Nephron (organoid): ENCODE measurements around the gene GKAP1.
"Not testable (repeated sequence)": the region's sequence is repeated elsewhere in the genome, so short reads cannot be mapped to it uniquely, and the experiment has no call there.

Experiments used
- H3K27ac Mint-ChIP-seq, 3 experiments: 2 replicates each; pipeline ENCODE4 v1.8.0; 2020; ENCODE audit warnings: mixed read lengths in 3 of 3, mild to moderate bottlenecking in 2 of 3, moderate library complexity in 1 of 3
- H3K27me3 Mint-ChIP-seq: 2 replicates; pipeline ENCODE4 v1.8.0; 2021; ENCODE audit warnings: low read depth, mild to moderate bottlenecking, moderate library complexity, mixed read lengths
- H3K36me3 Mint-ChIP-seq: 2 replicates; pipeline ENCODE4 v1.8.0; 2020; ENCODE audit warnings: low read depth, mixed read lengths
- H3K4me1 Mint-ChIP-seq: 2 replicates; pipeline ENCODE4 v1.8.0; 2020; ENCODE audit warnings: mixed read lengths
- H3K4me3 Mint-ChIP-seq, 3 experiments: 2 replicates each; pipeline ENCODE4 v1.8.0; 2020; ENCODE audit warnings: mild to moderate bottlenecking in 3 of 3, mixed read lengths in 3 of 3, moderate library complexity in 2 of 3
- H3K9me3 Mint-ChIP-seq: 2 replicates; pipeline ENCODE4 v1.8.0; 2020; ENCODE audit warnings: mixed read lengths
- CTCF ChIP-seq, 3 experiments: fragments of 200-600 bp; sonication (generic); IDR thresholded peaks; one replicate each; pipeline ENCODE4 v1.5.0; 2021; ENCODE audit warnings: antibody characterized with exemption in 3 of 3; ENCODE audit not compliant: unreplicated experiment in 3 of 3

Gene GKAP1

GRCh38 chr9:83708515-83709158 lies 108.9 kb downstream of the GKAP1 start:
- peak in 1 of 3 experiments; percentile 17 for TF ChIP-seq CTCF (IDR thresholded peaks at IDR 0.05; ENCODE audit: unreplicated experiment in 3 of 3)
- H3K27me3 Mint-ChIP-seq = no peaks in the 10 kb centered on the region
- peaks cover 22% of the 10 kb centered on the region for H3K36me3 Mint-ChIP-seq
- peaks cover 18% of the 10 kb centered on the region for H3K4me1 Mint-ChIP-seq
- H3K4me3 Mint-ChIP-seq = peak overlapping the region; percentile 96 to 97 (median 96)
- peak overlapping the region; percentile 97 to 99 (median 99) for H3K27ac Mint-ChIP-seq
- H3K9me3 Mint-ChIP-seq = no peaks in the 10 kb centered on the region

- Mint-ChIP-seq H3K36me3 (peaks cover 24% of the 10 kb centered on the region), H3K27me3 (no peaks in the 10 kb centered on the region), H3K27ac (peak within 1 kb of the TSS; percentile 97 to 99 (median 99)), H3K4me1 (peaks cover 18% of the 10 kb centered on the region), H3K4me3 (peak within 1 kb of the TSS; percentile 96 to 97 (median 96)), H3K9me3 (no peaks in the 10 kb centered on the region)
- no peak for TF ChIP-seq CTCF (IDR thresholded peaks at IDR 0.05; ENCODE audit: unreplicated experiment in 3 of 3)
Measured at GRCh38 chr9:83707768-83708514, 109.6 kb downstream of the GKAP1 start, which contains the start of gene UBQLN1. Gene UBQLN1 (minus strand): TSS chr9:83707958. CDS start chr9:83707679, 279 bp downstream.

- Mint-ChIP-seq H3K27ac (peak overlapping the region; percentile 97 to 99 (median 99)), H3K36me3 (peaks cover 25% of the 10 kb centered on the region), H3K4me1 (peaks cover 18% of the 10 kb centered on the region), H3K4me3 (peak overlapping the region; percentile 96 to 97 (median 96)), H3K9me3 (no peaks in the 10 kb centered on the region), H3K27me3 (no peaks in the 10 kb centered on the region)
- TF ChIP-seq CTCF (IDR thresholded peaks at IDR 0.05; ENCODE audit: unreplicated experiment in 3 of 3) = no peak
Measured at GRCh38 chr9:83707518-83707767, 110.1 kb downstream of the GKAP1 start.

DNA sequence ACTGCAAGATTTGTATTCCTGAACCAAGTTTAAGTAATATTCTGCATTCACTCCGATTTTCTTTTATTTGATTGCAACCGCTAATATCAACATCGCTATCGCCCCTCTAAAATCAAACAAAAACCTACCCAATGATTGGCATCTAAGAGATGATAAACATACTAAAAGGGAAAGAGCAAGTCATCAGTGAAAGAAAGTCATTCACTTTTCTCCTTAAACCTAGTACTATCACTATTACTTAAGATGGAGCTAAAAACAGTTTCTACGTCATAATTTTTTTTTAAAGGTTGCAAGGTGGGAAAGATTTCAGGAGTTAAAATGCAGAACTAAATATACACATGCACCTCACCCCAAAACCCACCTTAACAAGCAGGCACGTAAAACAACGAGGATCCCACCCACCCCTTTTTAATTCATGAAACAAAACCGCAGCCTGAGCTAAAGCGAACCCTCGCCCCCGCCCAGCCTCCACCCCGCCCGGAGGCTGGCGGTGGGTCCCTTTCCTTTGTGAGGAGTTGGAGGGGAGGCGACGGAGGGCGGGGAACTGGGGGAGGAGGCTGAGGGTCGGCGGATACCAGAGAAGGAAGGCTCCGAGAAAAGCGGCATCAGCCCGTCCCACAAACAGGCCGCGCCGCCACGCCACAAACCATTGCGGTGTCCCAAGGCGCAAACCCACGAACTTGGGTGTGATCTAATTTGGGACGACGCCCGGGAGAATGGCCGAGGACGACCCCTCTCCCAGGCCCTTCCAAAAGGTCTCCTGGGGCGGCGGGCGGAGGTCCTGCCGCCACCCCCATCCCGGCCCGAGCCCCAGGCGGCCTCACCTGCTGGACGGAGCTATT lies 110.7 kb downstream of the GKAP1 start:
- H3K27me3 Mint-ChIP-seq = no peaks in the 10 kb centered on the region
- H3K4me3 Mint-ChIP-seq = peak overlapping the region; percentile 96 to 97 (median 96)
- peak overlapping the region; percentile 85 to 99 (median 96) for H3K27ac Mint-ChIP-seq
- peaks cover 18% of the 10 kb centered on the region for H3K4me1 Mint-ChIP-seq
- H3K9me3 Mint-ChIP-seq = no peaks in the 10 kb centered on the region
- TF ChIP-seq CTCF (IDR thresholded peaks at IDR 0.05; ENCODE audit: unreplicated experiment in 3 of 3) = no peak
- H3K36me3 Mint-ChIP-seq = peaks cover 26% of the 10 kb centered on the region

DNA sequence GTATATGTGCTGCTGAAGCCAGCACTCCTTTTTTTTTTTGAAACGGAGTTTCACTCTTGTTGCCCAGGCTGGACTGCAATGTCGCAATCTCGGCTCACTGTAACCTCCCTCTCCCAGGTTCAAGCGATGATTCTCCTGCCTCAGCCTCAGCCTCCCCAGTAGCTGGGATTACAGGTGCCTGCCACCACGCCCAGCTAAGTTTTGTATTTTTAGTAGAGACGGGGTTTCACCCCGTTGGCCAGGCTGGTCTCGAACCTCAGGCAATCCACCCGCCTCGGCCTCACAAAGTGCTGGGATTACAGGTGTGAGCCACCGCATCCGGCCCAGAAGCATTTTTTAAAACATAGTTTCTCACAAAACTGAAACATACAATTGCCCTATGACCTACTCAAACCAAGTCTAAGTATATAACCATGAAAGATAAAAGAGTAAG lies 112.3 kb downstream of the GKAP1 start:
- peaks cover 30% of the 10 kb centered on the region for H3K36me3 Mint-ChIP-seq
- not testable (repeated sequence) for H3K9me3 Mint-ChIP-seq, H3K27me3 Mint-ChIP-seq
- peak overlapping the region; percentile 96 to 97 (median 96) for H3K4me3 Mint-ChIP-seq
- H3K27ac Mint-ChIP-seq = peak overlapping the region; percentile 85 to 99 (median 96)
- H3K4me1 Mint-ChIP-seq = peaks cover 28% of the 10 kb centered on the region

DNA sequence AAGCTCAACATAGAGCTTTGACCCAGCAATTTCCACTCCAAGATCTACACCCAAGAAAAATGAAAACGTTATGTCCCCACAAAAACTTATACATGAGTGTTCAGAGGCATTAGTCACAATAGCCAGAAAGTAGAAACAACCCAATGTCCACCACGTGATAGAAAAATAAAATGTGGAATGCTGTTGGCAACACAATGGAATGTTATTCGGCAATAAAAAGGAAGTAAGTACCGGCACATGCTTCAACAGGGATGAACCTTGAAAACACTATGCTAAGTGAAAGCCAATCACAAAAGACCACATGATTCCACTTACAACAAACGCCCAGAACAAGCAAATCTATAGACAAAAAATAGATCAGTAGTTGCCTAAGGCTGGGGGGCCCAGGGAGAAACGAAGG lies 115.8 kb downstream of the GKAP1 start:
- H3K4me3 Mint-ChIP-seq = no peak overlapping the region
- TF ChIP-seq CTCF (IDR thresholded peaks at IDR 0.05; ENCODE audit: unreplicated experiment in 3 of 3) = no peak
- H3K36me3 Mint-ChIP-seq = peaks cover 29% of the 10 kb centered on the region
- H3K27me3 Mint-ChIP-seq = no peaks in the 10 kb centered on the region
- H3K27ac Mint-ChIP-seq = no peak overlapping the region
- H3K9me3 Mint-ChIP-seq = no peaks in the 10 kb centered on the region
- H3K4me1 Mint-ChIP-seq = peaks cover 31% of the 10 kb centered on the region
